GM18867 (cell line): Measurements from ENCODE around the gene SLC2A4.
A peak's percentile ranks its signal among the peaks of the same experiment; 100 is the strongest.

Source experiments
- ATAC-seq: cut with Tn5 transposase; IDR thresholded peaks from one replicate; pipeline ENCODE4 v1.9.1; 2021; ENCODE audit warnings: mild to moderate bottlenecking, moderate library complexity; ENCODE audit not compliant: unreplicated experiment

SLC2A4 gene

GRCh38 chr17:7296189-7296861, 14.8 kb downstream of the SLC2A4 start:
- no peak for ATAC-seq

- no peak for ATAC-seq
Measured at GRCh38 chr17:7304179-7304578, 22.7 kb downstream of the SLC2A4 start.

- ATAC-seq = peak; percentile 69
Measured at GRCh38 chr17:7306911-7307685, 25.6 kb downstream of the SLC2A4 start, which contains the start of gene EIF5A. Gene EIF5A, plus strand, starts transcription at chr17:7307628. Its CDS starts 2,008 bp downstream, at chr17:7309636.

- peak; percentile 4 for ATAC-seq
Measured at GRCh38 chr17:7307686-7308624, 26.4 kb downstream of the SLC2A4 start.

- ATAC-seq = peak; percentile 23
Measured at GRCh38 chr17:7308625-7309433, 27.3 kb downstream of the SLC2A4 start.

- no peak for ATAC-seq
Measured at GRCh38 chr17:7309628-7310027, 28.1 kb downstream of the SLC2A4 start.

GRCh38 chr17:7311110-7311705, 29.7 kb downstream of the SLC2A4 start:
- ATAC-seq = no peak

GRCh38 chr17:7312432-7313087, 31.0 kb downstream of the SLC2A4 start:
- ATAC-seq = no peak

GRCh38 chr17:7313088-7313889, 31.8 kb downstream of the SLC2A4 start:
- ATAC-seq = no peak

- no peak for ATAC-seq
Measured at GRCh38 chr17:7313890-7314718, 32.6 kb downstream of the SLC2A4 start.

GRCh38 chr17:7314719-7315569, 33.4 kb downstream of the SLC2A4 start, which contains the start of gene GPS2:
Gene GPS2, minus strand, starts transcription at chr17:7315360. Its CDS starts 308 bp downstream, at chr17:7315052.
- peak; percentile 74 for ATAC-seq

- ATAC-seq = no peak
Measured at GRCh38 chr17:7315570-7316235, 34.2 kb downstream of the SLC2A4 start.

- no peak for ATAC-seq
Measured at GRCh38 chr17:7317161-7317803, 35.8 kb downstream of the SLC2A4 start.

GRCh38 chr17:7318121-7318860, 36.8 kb downstream of the SLC2A4 start:
- ATAC-seq = no peak

- ATAC-seq = no peak
Measured at GRCh38 chr17:7321466-7321865, 39.9 kb downstream of the SLC2A4 start.
